Prostate gland (tissue), 2 donors: ENCODE results near the gene PLCB1. TPM values are rescaled to one million over a fixed set of nuclear protein-coding genes. Genes with fewer than 3 reads are reported as not detected.

Experiments used
- DNase-seq: peaks from one replicate; pipeline ENCODE4 v3.0.0-alpha.2; 2019; ENCODE audit warnings: low spot score
- H3K27ac ChIP-seq, 2 donors: fragments of 200-600 bp; sonication (generic); 2 replicates each; pipeline ENCODE4 v1.5.1; 2017 to 2019
- H3K27me3 ChIP-seq: fragments of 200-600 bp; sonication (generic); replicated peaks from 2 replicates; pipeline ENCODE4 v1.5.1; 2019; ENCODE audit not compliant: insufficient read depth
- H3K36me3 ChIP-seq, 2 donors: fragments of 200-600 bp; sonication (generic); 1 replicate in 1 of 2; 2 replicates in 1 of 2; pipeline versions ENCODE4 v1.5.1 to v1.8.1; 2017 to 2019
- H3K4me1 ChIP-seq: fragments of 200-600 bp; sonication (generic); replicated peaks from 2 replicates; pipeline ENCODE4 v1.5.1; 2019
- H3K4me3 ChIP-seq, 2 donors: fragments of 200-600 bp; sonication (generic); 2 replicates each; pipeline ENCODE4 v1.5.1; 2017 to 2019
- H3K9me3 ChIP-seq: fragments of 200-600 bp; sonication (generic); 2 replicates; pipeline ENCODE4 v1.5.1; 2017
- POLR2A ChIP-seq: fragments of 450-650 bp; IDR thresholded peaks from one replicate; pipeline ENCODE4 v1.6.1; 2016; ENCODE audit warnings: antibody characterized with exemption, mild to moderate bottlenecking
- POLR2AphosphoS5 ChIP-seq: sonication (generic); formaldehyde crosslinking; IDR thresholded peaks from one replicate; pipeline ENCODE4 v1.6.1; 2017; ENCODE audit warnings: antibody characterized with exemption
- WGBS: methylation state at CpG from one replicate; pipeline ENCODE4 v1.1.5; 2018; 5-methylcytosine and 5-hydroxymethylcytosine counted together
- intact Hi-C: fragments of 100-400 bp; cut with DNase I; formaldehyde crosslinking; loops from one replicate; pipeline ENCODE4 v1.14.2; 2022
- total RNA-seq, 2 donors: library from RNA; depleted of rRNA; stranded (reverse); fragments of >200 nt; gene quantifications; one replicate each; pipeline ENCODE4 v1.1.0, GENCODE V29; 2016
- TF ChIP-seq, protein P1 (sequence below), 4 experiments: fragments of 200-600 bp in 2 of 4; fragments of 450-650 bp in 2 of 4; sonication (generic) in 2 of 4; IDR thresholded peaks; 1 replicate in 3 of 4; 2 replicates in 1 of 4; pipeline ENCODE4 v1.5.1; 2016 to 2019; ENCODE audit warnings: antibody characterized with exemption in 4 of 4, mild to moderate bottlenecking in 2 of 4, moderate library complexity in 2 of 4

PLCB1 gene
- total RNA-seq, 2 donors from 2014 or later = 24.3 to 26.3 TPM

DNA sequence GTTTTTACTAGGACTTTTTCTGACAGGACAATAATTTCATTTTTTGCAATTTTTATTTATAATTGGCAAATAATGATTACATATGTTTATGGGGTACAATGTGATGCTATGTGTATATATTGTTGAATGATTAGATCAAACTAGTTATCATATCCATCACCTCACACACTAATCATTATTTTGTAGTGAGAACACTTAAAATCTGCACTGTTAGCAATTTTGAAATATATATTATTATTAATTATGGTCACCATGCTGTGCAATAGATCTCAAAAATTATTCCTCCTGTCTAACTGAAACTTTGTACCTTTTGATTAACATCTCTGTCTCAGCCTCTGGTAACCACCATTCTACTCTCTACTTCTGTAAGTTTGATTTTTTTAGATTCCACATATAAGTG is 378.7 kb downstream of the PLCB1 start:
- Histone ChIP-seq H3K27me3 (no peaks in the 10 kb centered on the region), H3K9me3 (no peaks in the 10 kb centered on the region), H3K4me3 (no peak overlapping the region), H3K36me3 (no peaks in the 10 kb centered on the region), H3K4me1 (no peaks in the 10 kb centered on the region), H3K27ac (no peak overlapping the region)
- TF ChIP-seq, protein P1, sequence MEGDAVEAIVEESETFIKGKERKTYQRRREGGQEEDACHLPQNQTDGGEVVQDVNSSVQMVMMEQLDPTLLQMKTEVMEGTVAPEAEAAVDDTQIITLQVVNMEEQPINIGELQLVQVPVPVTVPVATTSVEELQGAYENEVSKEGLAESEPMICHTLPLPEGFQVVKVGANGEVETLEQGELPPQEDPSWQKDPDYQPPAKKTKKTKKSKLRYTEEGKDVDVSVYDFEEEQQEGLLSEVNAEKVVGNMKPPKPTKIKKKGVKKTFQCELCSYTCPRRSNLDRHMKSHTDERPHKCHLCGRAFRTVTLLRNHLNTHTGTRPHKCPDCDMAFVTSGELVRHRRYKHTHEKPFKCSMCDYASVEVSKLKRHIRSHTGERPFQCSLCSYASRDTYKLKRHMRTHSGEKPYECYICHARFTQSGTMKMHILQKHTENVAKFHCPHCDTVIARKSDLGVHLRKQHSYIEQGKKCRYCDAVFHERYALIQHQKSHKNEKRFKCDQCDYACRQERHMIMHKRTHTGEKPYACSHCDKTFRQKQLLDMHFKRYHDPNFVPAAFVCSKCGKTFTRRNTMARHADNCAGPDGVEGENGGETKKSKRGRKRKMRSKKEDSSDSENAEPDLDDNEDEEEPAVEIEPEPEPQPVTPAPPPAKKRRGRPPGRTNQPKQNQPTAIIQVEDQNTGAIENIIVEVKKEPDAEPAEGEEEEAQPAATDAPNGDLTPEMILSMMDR (IDR thresholded peaks at IDR 0.05) = no peak
- TF ChIP-seq POLR2AphosphoS5 = no peak
- TF ChIP-seq POLR2A = no peak
- no peak for DNase-seq
- intact Hi-C loops = loop anchor here (10.0 kb wide), 1 partner anchor 64 kb away; no protein-coding TSS in a partner anchor

DNA sequence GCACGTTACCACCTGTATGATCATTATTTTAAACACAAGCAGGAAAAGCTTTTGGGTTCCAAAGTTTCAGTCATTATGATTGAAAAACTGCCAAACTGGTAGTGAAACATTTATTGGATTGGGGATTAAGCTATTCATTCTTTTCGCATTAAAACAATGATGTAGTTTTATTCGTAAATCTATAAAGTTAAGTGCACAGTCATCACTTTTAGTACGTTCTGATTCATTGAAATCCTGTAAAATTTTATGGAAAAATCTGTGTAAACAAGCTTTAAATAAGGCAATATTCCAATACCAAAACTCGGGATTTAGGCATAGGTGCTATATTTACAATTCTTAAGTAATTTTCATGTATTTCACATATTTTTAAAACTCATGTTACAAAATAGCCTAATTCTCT is 379.9 kb downstream of the PLCB1 start:
- TF ChIP-seq POLR2AphosphoS5 (no peak), POLR2A (no peak)
- TF ChIP-seq, protein P1 (IDR thresholded peaks at IDR 0.05) = no peak

DNA sequence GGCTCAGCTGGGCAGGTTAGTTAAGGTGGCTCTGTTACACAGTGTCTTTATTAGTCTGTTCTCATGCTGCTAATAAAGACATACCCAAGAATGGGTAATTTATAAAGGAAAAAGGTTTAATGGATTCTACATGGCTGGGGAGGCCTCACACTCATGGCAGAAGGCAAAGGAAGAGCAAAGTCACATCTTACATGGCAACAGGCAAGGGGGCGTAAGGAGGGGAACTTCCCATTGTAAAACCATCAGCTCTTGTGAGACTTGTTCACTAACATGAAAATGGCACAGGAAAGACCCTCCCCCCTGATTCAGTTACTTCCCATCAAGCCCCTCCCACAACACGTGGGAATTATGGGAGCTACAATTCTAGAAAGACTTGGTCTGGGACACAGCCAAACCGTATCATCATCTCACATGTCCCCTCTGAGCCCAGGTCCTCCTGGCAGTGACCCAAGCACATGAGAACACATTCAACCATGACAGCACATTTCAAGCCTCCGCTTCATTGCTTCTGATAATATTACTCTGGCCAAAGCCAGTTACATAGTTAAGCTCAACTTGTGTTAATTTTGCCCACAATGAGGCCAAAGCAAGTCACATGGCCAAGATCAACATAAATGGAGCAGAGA is 383.9 kb downstream of the PLCB1 start:
- Histone ChIP-seq H3K4me1 (no peaks in the 10 kb centered on the region), H3K9me3 (no peaks in the 10 kb centered on the region), H3K4me3 (no peak overlapping the region), H3K27ac (no peak overlapping the region), H3K36me3 (no peaks in the 10 kb centered on the region), H3K27me3 (no peaks in the 10 kb centered on the region)
- no peak for DNase-seq
- intact Hi-C loops = loop anchor here (10.0 kb wide), 1 partner anchor 59 kb away; no protein-coding TSS in a partner anchor
- WGBS = 94% methylated on average over 4 of the region's 4 CpGs
- TF ChIP-seq, protein P1 (IDR thresholded peaks at IDR 0.05) = no peak
- TF ChIP-seq POLR2AphosphoS5 = no peak
- TF ChIP-seq POLR2A = no peak

More for the DNA sequence above, 379.9 kb downstream of the PLCB1 start:
- intact Hi-C loops = loop anchor here (10.0 kb wide), 1 partner anchor 63 kb away; no protein-coding TSS in a partner anchor
- Histone ChIP-seq H3K4me3 (no peak overlapping the region), H3K36me3 (no peaks in the 10 kb centered on the region), H3K27ac (no peak overlapping the region), H3K27me3 (no peaks in the 10 kb centered on the region), H3K9me3 (no peaks in the 10 kb centered on the region), H3K4me1 (no peaks in the 10 kb centered on the region)
- DNase-seq = no peak
- 44% methylated on average over 5 of the region's 5 CpGs for WGBS

DNA sequence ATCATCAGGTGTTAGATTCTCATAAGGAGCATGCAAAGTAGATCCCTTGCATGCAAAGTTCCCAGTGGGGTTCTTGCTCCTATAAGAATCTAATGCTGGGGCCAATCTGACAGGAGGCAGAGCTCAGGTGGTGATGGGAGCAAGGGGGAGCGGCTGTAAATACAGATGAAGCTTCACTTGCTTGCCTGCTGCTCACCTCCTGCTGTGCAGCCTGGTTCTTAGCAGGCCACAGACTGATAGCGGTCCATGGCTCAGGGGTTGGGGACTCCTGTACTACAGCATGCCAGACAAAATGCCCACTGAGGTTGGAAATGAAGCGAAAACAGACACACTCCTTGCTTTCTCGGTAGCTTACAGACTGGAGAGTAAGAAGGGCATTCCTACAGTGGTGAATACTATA is 386.8 kb downstream of the PLCB1 start:
- no peak overlapping the region for H3K4me3 ChIP-seq
- no peaks in the 10 kb centered on the region for H3K9me3 ChIP-seq
- H3K4me1 ChIP-seq = no peaks in the 10 kb centered on the region
- no peak for DNase-seq
- no peaks in the 10 kb centered on the region for H3K36me3 ChIP-seq
- intact Hi-C loops = loop anchor here (10.0 kb wide), 1 partner anchor 56 kb away; no protein-coding TSS in a partner anchor
- H3K27ac ChIP-seq = no peak overlapping the region
- no peak for TF ChIP-seq POLR2A
- no peak for TF ChIP-seq POLR2AphosphoS5
- TF ChIP-seq, protein P1 (IDR thresholded peaks at IDR 0.05) = no peak
- H3K27me3 ChIP-seq = no peaks in the 10 kb centered on the region
- 83% methylated on average over 4 of the region's 4 CpGs for WGBS

DNA sequence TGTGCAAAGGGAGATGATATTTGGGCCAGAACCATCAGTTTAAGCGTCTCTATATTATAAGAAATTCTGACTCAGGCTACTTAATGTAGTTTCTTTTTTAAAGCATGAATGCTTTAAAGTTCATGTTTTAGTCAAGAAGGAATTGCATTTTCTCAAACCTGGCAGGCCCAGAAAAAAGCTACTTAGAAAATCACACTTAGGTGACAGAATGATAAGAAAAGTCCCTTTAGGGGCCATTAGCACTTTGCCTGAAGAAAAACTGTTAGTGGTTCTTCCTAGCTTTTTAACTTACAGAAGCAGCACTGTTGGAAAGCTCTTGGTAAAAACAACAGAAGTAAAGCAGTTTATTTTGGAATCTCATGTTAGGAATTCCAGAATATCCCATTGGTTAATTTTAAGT is 387.8 kb downstream of the PLCB1 start:
- Histone ChIP-seq H3K27ac (no peak overlapping the region), H3K9me3 (no peaks in the 10 kb centered on the region), H3K4me3 (no peak overlapping the region), H3K36me3 (no peaks in the 10 kb centered on the region), H3K4me1 (no peaks in the 10 kb centered on the region), H3K27me3 (no peaks in the 10 kb centered on the region)
- DNase-seq = no peak
- intact Hi-C loops = loop anchor here (10.0 kb wide), 1 partner anchor 55 kb away; no protein-coding TSS in a partner anchor
- WGBS = 100% methylated on average over 1 of the region's 1 CpG
- TF ChIP-seq POLR2AphosphoS5 (no peak), POLR2A (no peak)
- TF ChIP-seq, protein P1 (IDR thresholded peaks at IDR 0.05) = no peak
